Kidney (tissue), 14 donors: ENCODE measurements around the gene C11orf24. TPM values are rescaled to one million over a fixed set of nuclear protein-coding genes. Genes with fewer than 3 reads are reported as not detected.
A peak's percentile ranks its signal among the peaks of the same experiment; 100 is the strongest.

Experiments
- DNase-seq, 5 donors: peaks; one replicate each; pipeline ENCODE4 v3.0.0-alpha.2; 2013 to 2020
- FAIRE-seq: peaks from 2 replicates; lab custom pipeline; 2012; peaks lifted over from hg19 to GRCh38; lab: Jason Lieb, UNC
- H3K27ac ChIP-seq, 2 donors: one replicate each; pipeline ENCODE4 v1.7.0; 2013; ENCODE audit warnings: low read depth in 2 of 2, low read length in 2 of 2, inconsistent platforms in 1 of 2
- H3K27me3 ChIP-seq: one replicate; pipeline ENCODE4 v1.7.1; 2013; ENCODE audit warnings: low read length, inconsistent platforms; ENCODE audit not compliant: control insufficient read depth, insufficient read depth
- H3K36me3 ChIP-seq, 3 donors: one replicate each; pipeline versions ENCODE4 v1.7.0 to v1.7.1; 2013; ENCODE audit warnings: low read length in 3 of 3, control low read depth in 1 of 3, inconsistent platforms in 1 of 3; ENCODE audit not compliant: insufficient read depth in 3 of 3, control insufficient read depth in 2 of 3
- H3K4me1 ChIP-seq, 3 donors: one replicate each; pipeline versions ENCODE4 v1.7.0 to v1.7.1; 2013; ENCODE audit warnings: low read length in 3 of 3, inconsistent platforms in 1 of 3, low read depth in 1 of 3; ENCODE audit not compliant: control insufficient read depth in 2 of 3, insufficient read depth in 2 of 3
- H3K4me3 ChIP-seq, 3 donors: one replicate each; pipeline versions ENCODE4 v1.7.0 to v1.8.1; 2013; ENCODE audit warnings: low read length in 3 of 3, control low read depth in 1 of 3, inconsistent platforms in 1 of 3
- H3K9ac ChIP-seq, 3 donors: one replicate each; pipeline versions ENCODE4 v1.7.0 to v1.7.1; 2013; ENCODE audit warnings: low read length in 3 of 3, control low read depth in 1 of 3, inconsistent platforms in 1 of 3
- H3K9me3 ChIP-seq, 3 donors: one replicate each; pipeline versions ENCODE4 v1.7.0 to v1.7.1; 2013; ENCODE audit warnings: low read length in 3 of 3, control low read depth in 1 of 3, inconsistent platforms in 1 of 3; ENCODE audit not compliant: control insufficient read depth in 2 of 3, insufficient read depth in 1 of 3
- intact Hi-C: fragments of 100-400 bp; cut with DNase I; formaldehyde crosslinking; loops from one replicate; pipeline ENCODE4 v1.11.1; 2022
- polyA plus RNA-seq: library from polyadenylated mRNA; stranded (reverse); fragments of 350-450 nt; fragmentation: Illumina TruSeq; extraction: RNeasy Lipid Tissue Mini Kit (QIAGEN cat#74804); gene quantifications from one replicate; pipeline ENCODE4 v1.2.3, GENCODE V29; 2014; ENCODE audit warnings: low read depth, low replicate concordance; ENCODE audit not compliant: insufficient read depth
- total RNA-seq: library from RNA; stranded (reverse); fragmentation: NEBNext Ultra II Directional; extraction: Animal tissue kit (Norgen Biotek cat#: 25700); gene quantifications from one replicate; pipeline ENCODE4 v1.2.1, GENCODE V29; 2021
- TF ChIP-seq, protein P1 (sequence below): IDR thresholded peaks from 3 replicates; pipeline ENCODE4 v1.5.1; 2012; ENCODE audit warnings: mild to moderate bottlenecking, moderate library complexity, borderline replicate concordance; ENCODE audit not compliant: insufficient read depth; ENCODE audit errors: extremely low read depth
- donor health status: control.
- donor health status: control.
- donor health status: control.
- donor health status: control.
- donor health status: control.
- donor health status: DM: yes; HTN: yes; CAD: no.
- donor health status: Normal renal cell carcinoma (clear cell type).

C11orf24 gene
- total and polyA plus RNA-seq, 2 donors from 2014 or later: 18.6 to 31.7 TPM

DNA sequence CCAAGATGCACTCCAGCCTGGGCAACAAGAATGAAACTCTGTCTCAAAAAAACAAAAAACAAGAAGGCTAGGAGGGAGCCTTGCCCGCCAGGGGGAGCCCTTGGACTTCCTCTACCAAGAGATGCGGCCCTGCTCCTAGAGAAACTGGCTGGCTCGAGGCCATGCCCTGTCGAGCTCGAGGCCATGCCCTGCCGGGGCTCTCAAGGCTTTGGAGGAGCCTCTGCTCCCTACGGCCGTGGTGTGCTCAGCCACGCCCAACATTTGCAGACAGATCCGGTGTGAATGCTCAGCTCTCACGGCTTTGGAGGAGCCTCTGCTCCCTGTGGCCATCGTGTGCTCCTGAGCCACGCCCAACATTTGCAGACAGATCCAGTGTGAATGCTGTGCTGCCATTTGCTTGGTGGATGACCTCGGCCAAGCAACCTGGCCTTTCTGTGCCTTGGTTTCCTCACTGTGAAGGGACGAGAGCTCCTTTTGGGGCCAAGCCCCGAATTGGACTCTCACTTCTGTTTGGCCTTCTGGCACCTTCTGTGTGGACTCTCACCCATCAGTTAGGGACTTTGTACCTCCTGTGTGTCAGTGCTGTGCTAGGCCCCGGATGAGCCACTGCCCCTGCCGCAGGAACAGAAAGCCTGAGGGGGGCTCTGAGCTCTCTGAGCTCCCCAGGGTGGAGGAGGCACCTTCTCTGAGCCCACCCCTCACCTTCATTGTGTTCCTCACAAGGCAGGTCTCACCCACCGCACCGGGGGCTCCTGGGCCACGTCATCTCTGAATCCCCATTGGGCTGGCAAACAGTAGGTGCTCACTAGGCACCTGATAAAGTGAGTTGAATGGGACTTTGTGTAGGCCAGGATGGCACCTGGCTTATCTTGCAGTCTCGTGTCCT lies 14.1 kb downstream of the C11orf24 start:
- Histone ChIP-seq H3K27me3 (no peaks in the 10 kb centered on the region), H3K4me3 (no peak overlapping the region), H3K27ac (no peak overlapping the region), H3K4me1 (peaks cover 2 to 6% (median 4%) of the 10 kb centered on the region in 3 donors), H3K9me3 (no peaks in the 10 kb centered on the region), H3K36me3 (peaks cover 0 to 14% (median 4%) of the 10 kb centered on the region in 3 donors), H3K9ac (no peak overlapping the region)
- TF ChIP-seq, protein P1, sequence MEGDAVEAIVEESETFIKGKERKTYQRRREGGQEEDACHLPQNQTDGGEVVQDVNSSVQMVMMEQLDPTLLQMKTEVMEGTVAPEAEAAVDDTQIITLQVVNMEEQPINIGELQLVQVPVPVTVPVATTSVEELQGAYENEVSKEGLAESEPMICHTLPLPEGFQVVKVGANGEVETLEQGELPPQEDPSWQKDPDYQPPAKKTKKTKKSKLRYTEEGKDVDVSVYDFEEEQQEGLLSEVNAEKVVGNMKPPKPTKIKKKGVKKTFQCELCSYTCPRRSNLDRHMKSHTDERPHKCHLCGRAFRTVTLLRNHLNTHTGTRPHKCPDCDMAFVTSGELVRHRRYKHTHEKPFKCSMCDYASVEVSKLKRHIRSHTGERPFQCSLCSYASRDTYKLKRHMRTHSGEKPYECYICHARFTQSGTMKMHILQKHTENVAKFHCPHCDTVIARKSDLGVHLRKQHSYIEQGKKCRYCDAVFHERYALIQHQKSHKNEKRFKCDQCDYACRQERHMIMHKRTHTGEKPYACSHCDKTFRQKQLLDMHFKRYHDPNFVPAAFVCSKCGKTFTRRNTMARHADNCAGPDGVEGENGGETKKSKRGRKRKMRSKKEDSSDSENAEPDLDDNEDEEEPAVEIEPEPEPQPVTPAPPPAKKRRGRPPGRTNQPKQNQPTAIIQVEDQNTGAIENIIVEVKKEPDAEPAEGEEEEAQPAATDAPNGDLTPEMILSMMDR: peak; percentile 91
- peak; percentile 93 to 98 (median 95) for DNase-seq
- intact Hi-C loops: no loop called here
- FAIRE-seq: no peak

DNA sequence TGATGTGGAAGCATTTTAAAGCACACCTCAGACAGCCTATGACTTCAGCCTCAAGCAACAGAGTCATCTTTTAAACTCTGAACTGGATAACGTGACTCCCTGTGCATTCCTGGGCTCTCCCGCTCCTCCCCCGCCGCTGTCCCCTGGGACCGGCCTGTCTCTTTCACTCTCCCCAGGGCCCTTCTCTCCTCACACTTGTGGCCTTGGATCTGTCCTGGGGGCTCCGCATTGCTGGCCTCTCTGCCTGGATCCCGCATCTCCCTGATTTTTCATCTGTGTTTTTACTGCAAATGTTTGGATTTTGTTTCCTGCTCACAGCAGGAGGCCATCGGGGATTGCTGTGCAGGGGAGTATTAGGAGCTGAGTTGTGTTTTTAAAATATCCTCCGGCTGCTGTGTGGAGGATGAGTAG lies 15.4 kb downstream of the C11orf24 start:
- Histone ChIP-seq H3K36me3 (peaks cover 0 to 6% (median 0%) of the 10 kb centered on the region in 3 donors), H3K4me1 (peaks cover 2 to 6% (median 4%) of the 10 kb centered on the region in 3 donors), H3K27ac (peak overlapping the region in 1 of 2 donors; percentile 32), H3K4me3 (no peak overlapping the region), H3K27me3 (no peaks in the 10 kb centered on the region), H3K9ac (no peak overlapping the region), H3K9me3 (no peaks in the 10 kb centered on the region)
- intact Hi-C loops: no loop called here
- DNase-seq (peak in 4 of 5 donors; percentile 72 to 82 (median 74)), FAIRE-seq (no peak)
- TF ChIP-seq, protein P1: no peak

DNA sequence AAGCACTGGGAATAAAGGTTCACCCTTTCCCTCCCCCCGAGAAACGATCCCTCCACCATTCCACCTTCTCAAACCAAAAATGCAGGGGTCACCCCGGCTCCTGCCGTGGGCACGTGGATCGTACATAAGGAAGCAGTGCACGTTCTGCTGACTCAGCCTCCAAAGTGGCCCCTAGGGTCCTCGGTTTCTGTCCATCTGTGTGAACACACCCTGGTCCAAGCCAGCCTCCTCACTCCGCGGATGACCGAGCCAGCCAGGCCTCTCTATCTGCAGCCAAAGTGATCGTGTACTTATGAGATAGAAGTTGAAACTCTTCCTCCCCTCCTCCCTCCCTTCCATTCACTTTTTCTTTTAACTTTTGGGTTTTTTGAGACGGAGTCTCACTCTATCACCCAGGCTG lies 16.2 kb downstream of the C11orf24 start:
- TF ChIP-seq, protein P1: no peak
- intact Hi-C loops: no loop called here
- Histone ChIP-seq H3K27ac (no peak overlapping the region), H3K36me3 (no peaks in the 10 kb centered on the region), H3K9ac (no peak overlapping the region), H3K4me3 (no peak overlapping the region), H3K9me3 (no peaks in the 10 kb centered on the region), H3K4me1 (peaks cover 2 to 6% (median 4%) of the 10 kb centered on the region in 3 donors), H3K27me3 (no peaks in the 10 kb centered on the region)
- DNase-seq: no peak
- no peak for FAIRE-seq
